ENCODE measurements around the gene IL17RB. TPM values are rescaled to one million over a fixed set of nuclear protein-coding genes. Genes with fewer than 3 reads are reported as not detected.

Gene IL17RB
- polyA plus RNA-seq, 3 donors = 14.2 to 17.3 (median 15.4) TPM

- no peak for DNase-seq (ENCODE audit: low read depth in 3 of 3, low spot score in 2 of 3)
These were observed 20.3 kb upstream of the IL17RB start for GRCh38 chr3:53826048-53826447.

- no peak for DNase-seq (ENCODE audit: low read depth in 3 of 3, low spot score in 2 of 3)
These were observed 17.8 kb upstream of the IL17RB start for GRCh38 chr3:53828581-53828980.

- DNase-seq (ENCODE audit: low read depth in 3 of 3, low spot score in 2 of 3) = no peak
These were observed 16.8 kb upstream of the IL17RB start for GRCh38 chr3:53829605-53830004.

- no peak for DNase-seq (ENCODE audit: low read depth in 3 of 3, low spot score in 2 of 3)
These were observed 15.4 kb upstream of the IL17RB start for GRCh38 chr3:53830944-53831343.

- no peak for DNase-seq (ENCODE audit: low read depth in 3 of 3, low spot score in 2 of 3)
These were observed 13.2 kb upstream of the IL17RB start for GRCh38 chr3:53833053-53833645.

- DNase-seq (ENCODE audit: low read depth in 3 of 3, low spot score in 2 of 3) = no peak
These were observed 12.7 kb upstream of the IL17RB start for GRCh38 chr3:53833700-53834099.

- DNase-seq (ENCODE audit: low read depth in 3 of 3, low spot score in 2 of 3) = no peak
These were observed 11.8 kb upstream of the IL17RB start for GRCh38 chr3:53834429-53835095.

GRCh38 chr3:53835257-53835656 is 11.1 kb upstream of the IL17RB start:
- DNase-seq (ENCODE audit: low read depth in 3 of 3, low spot score in 2 of 3) = no peak

- no peak for DNase-seq (ENCODE audit: low read depth in 3 of 3, low spot score in 2 of 3)
These were observed 10.1 kb upstream of the IL17RB start for GRCh38 chr3:53836084-53836872.

- no peak for DNase-seq (ENCODE audit: low read depth in 3 of 3, low spot score in 2 of 3)
These were observed 9.0 kb upstream of the IL17RB start for GRCh38 chr3:53837331-53837730.

- no peak for DNase-seq (ENCODE audit: low read depth in 3 of 3, low spot score in 2 of 3)
These were observed 5.1 kb upstream of the IL17RB start for GRCh38 chr3:53841296-53841695.

GRCh38 chr3:53842436-53843194 is 3.8 kb upstream of the IL17RB start:
- DNase-seq (ENCODE audit: low read depth in 3 of 3, low spot score in 2 of 3) = peak in 1 of 3 donors; percentile 18

- no peak for DNase-seq (ENCODE audit: low read depth in 3 of 3, low spot score in 2 of 3)
These were observed 2.9 kb upstream of the IL17RB start for GRCh38 chr3:53843195-53844177.

- no peak for DNase-seq (ENCODE audit: low read depth in 3 of 3, low spot score in 2 of 3)
These were observed 1.9 kb upstream of the IL17RB start for GRCh38 chr3:53844262-53845102.

GRCh38 chr3:53845103-53845880 is 1.1 kb upstream of the IL17RB start:
- DNase-seq (ENCODE audit: low read depth in 3 of 3, low spot score in 2 of 3) = peak in 2 of 3 donors; percentile 56 to 57

- DNase-seq (ENCODE audit: low read depth in 3 of 3, low spot score in 2 of 3) = no peak
These were observed 561 bp upstream of the IL17RB start for GRCh38 chr3:53845881-53846133.

GRCh38 chr3:53846851-53847155 is 435 bp downstream of the IL17RB start:
- no peak for DNase-seq (ENCODE audit: low read depth in 3 of 3, low spot score in 2 of 3)

GRCh38 chr3:53849916-53850315 is 3.5 kb downstream of the IL17RB start:
- no peak for DNase-seq (ENCODE audit: low read depth in 3 of 3, low spot score in 2 of 3)

GRCh38 chr3:53850895-53851294 is 4.5 kb downstream of the IL17RB start:
- peak in 1 of 3 donors; percentile 12 for DNase-seq (ENCODE audit: low read depth in 3 of 3, low spot score in 2 of 3)

Data from right renal cortex interstitium (tissue), 3 donors.